ENCODE measurements around the gene PADI1.

DNA sequence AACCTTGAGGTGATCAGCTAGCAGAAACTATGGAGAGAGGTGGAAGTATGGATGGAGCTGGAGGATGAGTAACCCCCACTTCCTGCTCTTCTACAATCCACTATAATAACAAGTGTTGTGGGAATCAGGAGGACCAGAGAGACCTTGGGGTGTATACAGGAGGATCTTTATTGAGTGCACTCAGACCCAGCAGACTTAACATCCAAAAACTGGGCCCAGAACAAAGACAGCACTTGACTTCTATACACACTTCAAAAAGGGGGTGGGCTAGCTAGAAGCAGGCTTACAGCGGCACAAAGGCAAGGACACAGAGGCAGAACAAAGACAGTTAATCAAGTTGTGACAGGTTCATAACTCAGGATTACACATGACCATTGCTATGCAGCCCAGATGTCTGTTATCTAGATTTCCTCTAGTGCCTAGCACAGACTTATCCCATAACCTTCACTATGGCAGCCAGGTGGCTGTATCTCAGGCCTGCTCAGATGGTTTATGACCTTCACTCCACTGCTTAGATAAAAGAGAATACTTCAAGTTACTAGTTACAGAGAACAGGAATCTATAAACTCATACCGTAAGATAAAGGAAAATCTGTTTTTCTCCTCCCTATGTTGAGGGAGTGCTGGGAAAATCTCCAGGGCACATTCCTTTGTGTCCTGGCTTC is 49.5 kb upstream of the PADI1 start:
- TF ChIP-seq POLR2A (IDR thresholded peaks at IDR 0.05; ENCODE audit: low read length): no peak
- no peak for TF ChIP-seq GATA1 (IDR thresholded peaks at IDR 0.05; ENCODE audit: low read depth, low read length)

Data from erythroblast (primary cell).